OCI-LY7 (cell line): Measurements from ENCODE around the gene ACTR3. TPM values are rescaled to one million over a fixed set of nuclear protein-coding genes. Genes with fewer than 3 reads are reported as not detected.
"Not testable (repeated sequence)": the region's sequence is repeated elsewhere in the genome, so short reads cannot be mapped to it uniquely, and the experiment has no call there.

Experiments
- BruUV-seq: library from RNA; stranded (reverse); fragments of 400-500 nt; replicated peaks from 2 replicates; lab custom pipeline; 2021; lab: Mats Ljungman, UMichigan
- CTCF ChIA-PET: fragments of 300-600 bp; sonication (Branson Sonifier 250); formaldehyde crosslinking; loops from one replicate; lab custom pipeline; 2022; ENCODE audit warnings: antibody characterized with exemption; ENCODE audit not compliant: unreplicated experiment; lab: Charles Lee
- POLR2A ChIA-PET: fragments of 300-600 bp; sonication (Branson Sonifier 250); formaldehyde crosslinking; loops from one replicate; lab custom pipeline; 2022; ENCODE audit warnings: antibody characterized with exemption; lab: Charles Lee
- DNase-seq: peaks from one replicate; pipeline ENCODE4 v3.0.0-alpha.2; 2015; ENCODE audit warnings: low spot score
- H2AFZ ChIP-seq: fragments of 200-600 bp; sonication (generic), shearing (Covaris generic); 2 replicates; pipeline ENCODE4 v1.6.1; 2014; ENCODE audit warnings: mild to moderate bottlenecking, antibody characterized with exemption, low read length, moderate library complexity
- H3K27ac ChIP-seq: fragments of 200-600 bp; sonication (generic); 2 replicates; pipeline ENCODE4 v1.5.1; 2014; ENCODE audit warnings: mixed run types, low read depth, mild to moderate bottlenecking, moderate library complexity, low read length, inconsistent platforms; ENCODE audit not compliant: poor library complexity, severe bottlenecking
- H3K36me3 ChIP-seq: fragments of 200-600 bp; sonication (generic); 2 replicates; pipeline ENCODE4 v1.6.1; 2014; ENCODE audit warnings: mild to moderate bottlenecking, antibody characterized with exemption, low read length, moderate library complexity, mixed read lengths; ENCODE audit not compliant: insufficient read depth
- H3K4me1 ChIP-seq: fragments of 200-600 bp; sonication (generic); 2 replicates; pipeline ENCODE4 v1.5.1; 2014; ENCODE audit warnings: mild to moderate bottlenecking, low read length; ENCODE audit not compliant: insufficient read depth, poor library complexity, severe bottlenecking
- H3K4me2 ChIP-seq: fragments of 200-600 bp; sonication (generic); 2 replicates; pipeline ENCODE4 v1.6.1; 2014; ENCODE audit warnings: mild to moderate bottlenecking, low read length
- H3K4me3 ChIP-seq: fragments of 200-600 bp; sonication (generic); 2 replicates; pipeline ENCODE4 v1.5.1; 2014; ENCODE audit warnings: mild to moderate bottlenecking, low read depth, low read length; ENCODE audit not compliant: poor library complexity, severe bottlenecking
- H3K79me2 ChIP-seq: fragments of 200-600 bp; sonication (generic); 2 replicates; pipeline ENCODE4 v1.6.1; 2016; ENCODE audit warnings: low read depth, mild to moderate bottlenecking, low read length, moderate library complexity, mixed read lengths; ENCODE audit not compliant: insufficient read depth
- H3K9me2 ChIP-seq: fragments of 200-600 bp; sonication (generic); 2 replicates; pipeline ENCODE4 v1.6.1; 2016; ENCODE audit warnings: mild to moderate bottlenecking, low read length, mixed read lengths; ENCODE audit not compliant: insufficient read depth
- H3K9me3 ChIP-seq: fragments of 200-600 bp; sonication (generic); 2 replicates; pipeline ENCODE4 v1.6.1; 2014; ENCODE audit warnings: mild to moderate bottlenecking, mixed run types, low read length, mixed read lengths
- H4K20me1 ChIP-seq: fragments of 200-600 bp; sonication (generic); 2 replicates; pipeline ENCODE4 v1.6.1; 2014; ENCODE audit warnings: mild to moderate bottlenecking, antibody characterized with exemption, low read length, moderate library complexity, mixed read lengths; ENCODE audit not compliant: insufficient read depth
- EZH2phosphoT487 ChIP-seq: fragments of 200-600 bp; sonication (generic); IDR thresholded peaks from 2 replicates; pipeline ENCODE4 v1.6.1; 2018; ENCODE audit warnings: low read depth, borderline replicate concordance, mild to moderate bottlenecking, mixed run types, antibody characterized with exemption, low read length, moderate library complexity, mixed read lengths
- intact Hi-C: fragments of 100-400 bp; cut with micrococcal nuclease; formaldehyde crosslinking; loops from one replicate; pipeline ENCODE4 v1.10.0; 2022; ENCODE audit not compliant: unreplicated experiment
- total RNA-seq, 2 experiments: library from RNA; depleted of rRNA in 1 of 2; stranded (reverse); fragments of >200 nt in 1 of 2; shearing (Covaris generic) in 1 of 2; gene quantifications; 2 replicates each; pipeline ENCODE4 v1.2.3, GENCODE V29; 2014 to 2022
- TF ChIP-seq, protein P1 (sequence below): fragments of 200-600 bp; sonication (generic); conservative IDR thresholded peaks from 2 replicates; pipeline ENCODE4 v1.5.1; 2014; ENCODE audit warnings: mild to moderate bottlenecking, antibody characterized with exemption, low read length, moderate library complexity, mixed read lengths

Gene ACTR3
- total RNA-seq, 2 experiments from 2014 or later, result 192 to 320 TPM

DNA sequence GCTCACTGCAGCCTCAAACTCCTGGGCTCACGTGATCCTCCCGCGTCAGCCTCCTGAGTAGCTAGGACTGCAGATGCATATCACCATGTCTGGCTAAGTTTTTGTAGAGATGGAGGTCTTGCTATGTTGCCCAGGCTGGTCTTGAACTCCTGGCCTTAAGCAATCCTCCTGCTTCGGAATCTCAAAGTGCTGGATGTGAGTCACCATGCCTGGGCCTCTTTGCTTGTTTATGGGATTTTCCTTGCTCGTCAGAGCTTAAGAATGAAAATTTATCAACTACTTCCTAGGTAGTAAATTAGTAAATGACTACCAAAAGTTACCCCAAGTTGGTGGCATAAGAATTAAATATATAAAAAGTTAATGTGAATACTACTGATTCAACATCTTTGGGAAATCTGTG lies 51.0 kb downstream of the ACTR3 start:
- Histone ChIP-seq H3K79me2 (peaks cover 29% of the 10 kb centered on the region; the same call in 1 of the 2 replicates), H4K20me1 (no peaks in the 10 kb centered on the region), H3K9me2 (no peaks in the 10 kb centered on the region), H3K9me3 (peaks cover 15% of the 10 kb centered on the region), H3K27ac (no peak overlapping the region), H3K4me1 (no peaks in the 10 kb centered on the region), H3K4me3 (no peak overlapping the region), H3K36me3 (peaks cover 96% of the 10 kb centered on the region), H2AFZ (no peak overlapping the region), H3K4me2 (no peak overlapping the region)
- DNase-seq, result no peak
- POLR2A ChIA-PET, result interaction anchor here (0.7 kb wide), 1 partner anchor 33 kb away, joined by 3 read pairs; no protein-coding TSS in a partner anchor
- BruUV-seq, result no TSS peak
- CTCF ChIA-PET, result no interaction called here
- intact Hi-C loops, result no loop called here
- TF ChIP-seq EZH2phosphoT487, result no peak
- TF ChIP-seq, protein P1, sequence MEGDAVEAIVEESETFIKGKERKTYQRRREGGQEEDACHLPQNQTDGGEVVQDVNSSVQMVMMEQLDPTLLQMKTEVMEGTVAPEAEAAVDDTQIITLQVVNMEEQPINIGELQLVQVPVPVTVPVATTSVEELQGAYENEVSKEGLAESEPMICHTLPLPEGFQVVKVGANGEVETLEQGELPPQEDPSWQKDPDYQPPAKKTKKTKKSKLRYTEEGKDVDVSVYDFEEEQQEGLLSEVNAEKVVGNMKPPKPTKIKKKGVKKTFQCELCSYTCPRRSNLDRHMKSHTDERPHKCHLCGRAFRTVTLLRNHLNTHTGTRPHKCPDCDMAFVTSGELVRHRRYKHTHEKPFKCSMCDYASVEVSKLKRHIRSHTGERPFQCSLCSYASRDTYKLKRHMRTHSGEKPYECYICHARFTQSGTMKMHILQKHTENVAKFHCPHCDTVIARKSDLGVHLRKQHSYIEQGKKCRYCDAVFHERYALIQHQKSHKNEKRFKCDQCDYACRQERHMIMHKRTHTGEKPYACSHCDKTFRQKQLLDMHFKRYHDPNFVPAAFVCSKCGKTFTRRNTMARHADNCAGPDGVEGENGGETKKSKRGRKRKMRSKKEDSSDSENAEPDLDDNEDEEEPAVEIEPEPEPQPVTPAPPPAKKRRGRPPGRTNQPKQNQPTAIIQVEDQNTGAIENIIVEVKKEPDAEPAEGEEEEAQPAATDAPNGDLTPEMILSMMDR, result no peak

DNA sequence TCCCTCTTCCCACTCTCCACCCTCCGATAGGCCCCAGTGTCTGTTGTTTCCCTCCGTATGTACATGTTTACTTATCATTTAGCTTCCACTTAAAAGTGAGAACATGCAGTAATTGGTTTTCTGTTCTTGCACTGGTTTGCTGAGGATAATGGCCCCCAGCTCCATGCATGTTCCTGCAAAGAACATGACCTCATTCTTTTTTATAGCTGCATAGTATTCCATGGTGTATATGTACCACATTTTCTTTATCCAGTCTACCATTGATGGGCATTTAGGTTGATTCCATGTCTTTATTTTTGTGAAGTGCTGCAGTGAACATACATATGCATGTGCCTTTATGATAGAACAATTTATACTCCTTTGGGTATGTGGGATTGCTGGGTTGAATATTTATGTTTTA lies 55.9 kb downstream of the ACTR3 start:
- H3K79me2 ChIP-seq, H3K4me1 ChIP-seq, H3K9me2 ChIP-seq, CTCF ChIA-PET, H3K9me3 ChIP-seq, BruUV-seq, DNase-seq, H3K27ac ChIP-seq, intact Hi-C loops, H3K4me3 ChIP-seq, H4K20me1 ChIP-seq, H3K4me2 ChIP-seq, H2AFZ ChIP-seq: not testable (repeated sequence)
- H3K36me3 ChIP-seq, result peaks cover 97% of the 10 kb centered on the region
- POLR2A ChIA-PET, result interaction anchor here (0.7 to 1.9 kb wide), 4 partner anchors 8 to 86 kb away, joined by 3 to 14 read pairs (median 4); no protein-coding TSS in a partner anchor

DNA sequence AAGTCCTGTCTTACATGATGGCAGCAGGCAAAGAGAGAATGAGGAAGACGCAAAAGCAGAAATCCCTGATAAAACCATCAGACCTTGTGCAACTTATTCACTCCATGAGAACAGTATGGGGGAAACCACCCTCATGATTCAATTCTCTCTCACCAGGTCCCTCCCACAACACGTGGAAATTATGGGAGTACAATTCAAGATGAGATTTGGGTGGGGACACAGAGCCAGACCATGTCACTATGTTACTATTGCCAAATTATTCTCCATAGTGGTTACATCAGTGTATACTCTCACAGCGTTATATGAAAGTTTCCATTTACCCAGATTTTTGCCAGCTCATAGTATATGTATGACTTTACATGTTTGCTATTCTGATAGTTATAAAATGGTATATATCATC lies 61.0 kb downstream of the ACTR3 start:
- H3K4me3 ChIP-seq, H3K9me3 ChIP-seq, BruUV-seq, H3K4me1 ChIP-seq, CTCF ChIA-PET, H2AFZ ChIP-seq, H3K9me2 ChIP-seq, intact Hi-C loops, DNase-seq, H3K79me2 ChIP-seq, H3K27ac ChIP-seq, H4K20me1 ChIP-seq, H3K4me2 ChIP-seq, POLR2A ChIA-PET: not testable (repeated sequence)
- H3K36me3 ChIP-seq, result peaks cover 100% of the 10 kb centered on the region

DNA sequence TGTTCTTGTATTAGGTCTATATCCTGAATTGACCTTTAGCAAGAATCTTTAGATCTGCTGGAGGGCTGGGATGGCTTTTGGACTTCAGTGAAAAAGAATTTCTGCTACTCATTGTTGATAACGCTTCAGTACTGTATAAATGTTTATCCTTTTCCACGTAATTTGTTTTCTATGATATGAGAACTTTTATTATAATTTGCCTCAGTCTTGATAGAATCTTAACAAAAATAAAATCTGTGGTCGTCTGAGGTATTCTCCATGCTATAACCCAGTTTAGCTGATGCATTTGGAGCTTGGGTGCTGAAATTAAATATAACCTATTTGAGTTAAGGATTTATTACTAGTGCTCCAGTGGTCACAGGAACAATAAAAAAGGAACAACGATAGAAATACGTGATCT lies 71.1 kb downstream of the ACTR3 start:
- intact Hi-C loops, result no loop called here
- Histone ChIP-seq H3K4me3 (no peak overlapping the region), H3K36me3 (peaks cover 62% of the 10 kb centered on the region), H4K20me1 (no peaks in the 10 kb centered on the region; the same call in 1 of the 2 replicates), H3K79me2 (no peaks in the 10 kb centered on the region), H3K9me2 (no peaks in the 10 kb centered on the region), H3K4me2 (no peak overlapping the region), H3K4me1 (peaks cover 3% of the 10 kb centered on the region), H3K9me3 (no peaks in the 10 kb centered on the region), H3K27ac (no peak overlapping the region), H2AFZ (no peak overlapping the region)
- POLR2A ChIA-PET, result no interaction called here
- no peak for DNase-seq
- no TSS peak for BruUV-seq
- TF ChIP-seq EZH2phosphoT487, result no peak
- TF ChIP-seq, protein P1, result no peak
- CTCF ChIA-PET, result no interaction called here
